Immature natural killer cell (primary cell): ENCODE data around the gene SLC8A3. TPM values are rescaled to one million over a fixed set of nuclear protein-coding genes. Genes with fewer than 3 reads are reported as not detected.

ENCODE experiments used
- DNase-seq, 3 donors: peaks; one replicate each; pipeline ENCODE4 v3.0.0; 2022; ENCODE audit warnings: mixed read lengths in 1 of 3
- H3K27ac Mint-ChIP-seq, 6 donors: one replicate each; pipeline ENCODE4 v1.8.0; 2020; ENCODE audit warnings: mixed read lengths in 6 of 6, mild to moderate bottlenecking in 5 of 6, inconsistent platforms in 4 of 6, moderate library complexity in 3 of 6
- H3K27me3 Mint-ChIP-seq, 3 donors: one replicate each; pipeline ENCODE4 v1.8.0; 2020 to 2021; ENCODE audit warnings: low read depth in 3 of 3, mild to moderate bottlenecking in 3 of 3, mixed read lengths in 3 of 3, moderate library complexity in 3 of 3, inconsistent platforms in 1 of 3
- H3K36me3 Mint-ChIP-seq, 3 donors: one replicate each; pipeline ENCODE4 v1.8.0; 2020; ENCODE audit warnings: mixed read lengths in 3 of 3, inconsistent platforms in 2 of 3, mild to moderate bottlenecking in 2 of 3
- H3K4me1 Mint-ChIP-seq, 2 donors: one replicate each; pipeline ENCODE4 v1.8.0; 2020; ENCODE audit warnings: inconsistent platforms in 2 of 2, mild to moderate bottlenecking in 2 of 2, mixed read lengths in 2 of 2, moderate library complexity in 1 of 2
- H3K4me3 Mint-ChIP-seq, 5 donors: one replicate each; pipeline ENCODE4 v1.8.0; 2020; ENCODE audit warnings: mild to moderate bottlenecking in 5 of 5, mixed read lengths in 5 of 5, inconsistent platforms in 3 of 5, moderate library complexity in 3 of 5
- H3K9me3 Mint-ChIP-seq, 6 donors: one replicate each; pipeline ENCODE4 v1.8.0; 2020; ENCODE audit warnings: mild to moderate bottlenecking in 6 of 6, mixed read lengths in 6 of 6, inconsistent platforms in 4 of 6, moderate library complexity in 3 of 6
- polyA plus RNA-seq, 3 donors: library from polyadenylated mRNA; unstranded; fragments of 300-500 nt; fragmentation: Illumina TruSeq; gene quantifications; one replicate each; pipeline ENCODE4 v1.2.3, GENCODE V29; 2021

The SLC8A3 gene
- polyA plus RNA-seq, 3 donors from 2014 or later = 0.21 TPM; not detected in 2

DNA sequence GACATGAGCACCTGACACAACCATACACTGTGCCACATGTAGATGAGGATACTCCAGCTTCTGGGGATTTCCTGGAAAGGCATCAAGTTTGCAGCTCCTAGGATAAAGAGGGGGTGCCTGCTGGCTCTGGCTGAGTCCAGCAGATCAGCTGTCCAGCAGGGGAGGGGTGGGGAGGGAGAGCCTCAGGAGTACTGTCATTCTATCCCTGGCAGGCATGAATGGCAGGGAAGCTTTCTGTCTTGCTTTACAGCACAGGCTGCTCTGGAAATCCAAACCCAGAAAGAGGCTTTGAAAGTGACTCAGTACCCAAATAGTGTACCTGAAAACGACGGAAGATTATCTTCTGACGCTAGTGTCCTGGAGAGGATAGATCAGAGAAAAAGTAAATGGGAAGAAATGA is 32.2 kb downstream of the SLC8A3 start:
- peaks cover 0 to 7% (median 0%) of the 10 kb centered on the region in 3 donors for H3K27me3 Mint-ChIP-seq

DNA sequence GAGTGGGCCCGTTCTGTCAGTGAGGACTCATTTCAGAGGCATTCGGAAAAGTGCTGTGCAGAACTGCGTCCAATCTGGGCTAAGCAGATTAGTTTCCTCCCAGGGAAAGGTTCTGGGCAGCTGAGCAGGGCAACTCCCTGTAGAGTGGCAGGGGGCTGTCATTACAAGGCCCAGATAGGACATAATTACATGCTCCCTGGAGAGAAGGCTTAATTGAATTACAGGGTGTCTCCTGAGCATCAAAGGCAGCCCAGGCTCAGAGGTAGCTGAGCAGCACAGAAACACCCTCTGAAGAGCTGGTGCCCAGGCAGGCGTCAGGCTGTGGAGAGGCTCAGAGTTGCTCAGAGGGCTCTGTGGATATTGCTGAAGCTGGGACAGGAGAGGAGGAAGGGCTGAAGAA is 36.0 kb downstream of the SLC8A3 start:
- H3K27me3 Mint-ChIP-seq = peaks cover 0 to 6% (median 3%) of the 10 kb centered on the region in 3 donors
- H3K36me3 Mint-ChIP-seq = no peaks in the 10 kb centered on the region
- no peaks in the 10 kb centered on the region for H3K4me1 Mint-ChIP-seq
- DNase-seq = no peak
- no peak overlapping the region for H3K4me3 Mint-ChIP-seq
- H3K9me3 Mint-ChIP-seq = no peaks in the 10 kb centered on the region
- H3K27ac Mint-ChIP-seq = no peak overlapping the region

More for the DNA sequence above, 32.2 kb downstream of the SLC8A3 start:
- H3K36me3 Mint-ChIP-seq = no peaks in the 10 kb centered on the region
- no peak overlapping the region for H3K27ac Mint-ChIP-seq
- H3K4me3 Mint-ChIP-seq = no peak overlapping the region
- H3K9me3 Mint-ChIP-seq = no peaks in the 10 kb centered on the region
- no peaks in the 10 kb centered on the region for H3K4me1 Mint-ChIP-seq
- no peak for DNase-seq

DNA sequence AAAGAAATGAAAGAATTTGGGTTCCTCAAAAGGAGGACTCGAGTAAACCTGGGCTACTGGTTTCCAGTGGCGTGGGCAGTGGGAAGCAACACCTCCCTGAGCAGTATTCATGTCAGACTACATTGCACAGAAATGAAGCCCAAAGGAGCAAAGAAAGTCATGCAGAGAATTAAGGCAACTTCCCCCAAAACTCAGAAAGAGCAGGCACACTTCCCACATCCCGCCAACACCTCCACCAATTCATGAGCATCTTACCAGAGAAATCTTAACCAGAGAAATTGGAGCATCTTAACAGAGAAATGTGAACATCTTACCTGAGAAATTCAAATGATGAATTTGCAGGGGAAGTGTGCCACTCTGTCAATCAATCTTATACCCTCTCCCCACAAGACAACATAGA is 36.7 kb downstream of the SLC8A3 start:
- H3K4me1 Mint-ChIP-seq = no peaks in the 10 kb centered on the region
- peaks cover 0 to 8% (median 3%) of the 10 kb centered on the region in 3 donors for H3K27me3 Mint-ChIP-seq
- no peak overlapping the region for H3K4me3 Mint-ChIP-seq
- no peak overlapping the region for H3K27ac Mint-ChIP-seq
- no peaks in the 10 kb centered on the region for H3K9me3 Mint-ChIP-seq
- DNase-seq = no peak
- no peaks in the 10 kb centered on the region for H3K36me3 Mint-ChIP-seq

DNA sequence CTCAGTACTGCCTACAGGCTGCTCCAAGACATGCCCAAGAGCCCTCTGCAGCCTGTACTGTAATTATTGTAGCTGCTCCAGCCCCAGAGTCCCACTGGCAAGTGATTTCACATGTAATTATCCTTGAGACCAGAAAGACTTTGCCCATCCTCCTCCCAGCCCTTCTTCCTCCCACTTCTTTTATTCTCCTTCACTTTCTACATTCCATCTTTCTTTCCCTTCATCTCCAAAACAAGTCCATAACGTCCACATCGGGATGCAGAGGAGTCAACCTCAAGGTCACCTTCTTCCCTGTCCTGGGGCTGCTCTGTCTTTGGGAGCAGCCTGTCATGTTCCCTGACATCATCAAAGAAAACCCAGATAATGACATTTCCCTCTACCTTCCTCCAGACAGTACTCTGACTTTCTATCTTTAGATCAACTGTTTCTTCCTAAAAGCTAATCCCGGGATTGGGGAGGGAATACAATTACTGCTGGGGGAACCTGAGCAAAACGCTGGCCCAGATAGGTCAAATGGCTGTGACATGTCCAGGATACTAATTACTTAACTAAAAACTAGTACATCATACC is 39.1 kb downstream of the SLC8A3 start:
- no peak overlapping the region for H3K27ac Mint-ChIP-seq
- H3K36me3 Mint-ChIP-seq = no peaks in the 10 kb centered on the region
- H3K9me3 Mint-ChIP-seq = no peaks in the 10 kb centered on the region
- H3K27me3 Mint-ChIP-seq = peaks cover 0 to 6% (median 3%) of the 10 kb centered on the region in 3 donors
- H3K4me1 Mint-ChIP-seq = no peaks in the 10 kb centered on the region
- no peak overlapping the region for H3K4me3 Mint-ChIP-seq
- DNase-seq = no peak

DNA sequence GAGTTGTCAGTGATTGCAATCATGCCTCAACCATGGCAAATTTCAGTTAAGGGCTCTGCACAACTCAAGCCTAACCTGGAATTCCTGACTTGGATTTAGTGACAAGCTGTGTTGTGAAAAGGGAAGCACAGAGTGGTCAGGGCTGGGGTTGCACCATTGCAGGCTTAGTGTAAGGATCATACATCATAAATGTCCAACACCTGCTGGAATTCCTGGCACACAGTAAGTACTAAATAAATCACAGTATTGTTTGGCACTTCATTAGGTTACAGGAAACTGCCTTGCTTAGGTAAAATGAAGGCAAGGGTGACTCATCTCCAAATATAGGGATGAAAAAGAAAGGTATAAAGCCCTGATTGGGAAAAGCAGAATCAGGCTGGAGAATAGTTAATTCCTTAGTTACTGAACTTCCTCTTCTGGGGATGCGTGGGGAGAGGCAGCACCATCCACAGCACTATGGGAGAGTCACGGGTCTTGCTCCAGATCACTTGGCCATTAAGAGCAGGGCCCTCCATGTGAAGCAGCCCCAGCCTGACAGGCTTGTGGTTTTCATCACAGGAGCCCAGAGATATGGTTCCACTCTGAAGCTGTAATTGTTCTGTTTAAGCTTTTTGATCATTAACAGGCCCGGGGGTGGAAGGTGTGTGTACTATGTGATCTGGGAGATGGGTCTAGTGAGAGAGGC is 39.7 kb downstream of the SLC8A3 start:
- H3K4me1 Mint-ChIP-seq = no peaks in the 10 kb centered on the region
- H3K36me3 Mint-ChIP-seq = no peaks in the 10 kb centered on the region
- no peaks in the 10 kb centered on the region for H3K9me3 Mint-ChIP-seq
- no peak overlapping the region for H3K27ac Mint-ChIP-seq
- DNase-seq = no peak
- peaks cover 0 to 6% (median 3%) of the 10 kb centered on the region in 3 donors for H3K27me3 Mint-ChIP-seq
- H3K4me3 Mint-ChIP-seq = no peak overlapping the region

DNA sequence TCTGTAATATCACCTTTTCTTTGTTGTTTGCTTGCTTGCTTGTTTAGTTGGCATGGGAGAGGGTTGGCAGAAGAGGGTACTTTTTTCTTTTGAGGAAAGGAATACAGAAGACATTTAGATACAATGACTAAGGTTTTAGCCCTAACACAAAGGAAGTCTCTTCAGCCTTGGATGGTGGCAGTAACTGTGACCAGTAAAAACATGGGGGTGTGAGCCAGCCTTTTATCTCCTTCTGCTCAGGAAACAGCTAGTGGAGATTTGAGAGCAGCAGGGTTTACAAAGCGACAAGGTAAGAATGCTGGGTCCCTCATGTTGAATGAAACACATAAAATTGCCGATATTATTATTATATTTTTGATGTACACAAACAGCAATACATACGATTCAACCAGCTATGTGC is 40.4 kb downstream of the SLC8A3 start:
- Mint-ChIP-seq H3K27ac (no peak overlapping the region), H3K4me3 (no peak overlapping the region), H3K27me3 (peaks cover 0 to 8% (median 3%) of the 10 kb centered on the region in 3 donors), H3K9me3 (no peaks in the 10 kb centered on the region), H3K4me1 (no peaks in the 10 kb centered on the region), H3K36me3 (no peaks in the 10 kb centered on the region)
- no peak for DNase-seq

DNA sequence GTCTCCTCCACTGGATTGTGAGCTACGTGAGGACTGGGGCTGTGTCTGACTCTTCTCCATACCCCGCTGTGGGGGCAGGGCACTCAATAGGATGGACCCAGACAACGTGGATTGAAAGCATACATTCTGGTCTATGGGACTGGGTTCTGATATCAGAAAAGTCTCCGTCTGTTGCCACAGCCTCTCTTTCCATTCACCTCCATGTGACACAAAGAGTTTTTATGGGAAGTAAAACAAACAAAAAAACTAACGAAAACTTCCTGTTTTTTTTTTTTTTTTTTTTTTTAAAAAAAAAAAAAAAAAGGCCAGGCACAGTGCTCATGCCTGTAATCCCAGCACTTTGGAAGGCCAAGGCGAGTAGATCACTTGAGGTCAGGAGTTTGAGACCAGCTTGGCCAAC is 44.7 kb downstream of the SLC8A3 start:
- Mint-ChIP-seq H3K4me3 (no peak overlapping the region), H3K36me3 (no peaks in the 10 kb centered on the region), H3K27me3 (peaks cover 0 to 17% (median 8%) of the 10 kb centered on the region in 3 donors), H3K27ac (no peak overlapping the region), H3K9me3 (no peaks in the 10 kb centered on the region), H3K4me1 (no peaks in the 10 kb centered on the region)
- no peak for DNase-seq

DNA sequence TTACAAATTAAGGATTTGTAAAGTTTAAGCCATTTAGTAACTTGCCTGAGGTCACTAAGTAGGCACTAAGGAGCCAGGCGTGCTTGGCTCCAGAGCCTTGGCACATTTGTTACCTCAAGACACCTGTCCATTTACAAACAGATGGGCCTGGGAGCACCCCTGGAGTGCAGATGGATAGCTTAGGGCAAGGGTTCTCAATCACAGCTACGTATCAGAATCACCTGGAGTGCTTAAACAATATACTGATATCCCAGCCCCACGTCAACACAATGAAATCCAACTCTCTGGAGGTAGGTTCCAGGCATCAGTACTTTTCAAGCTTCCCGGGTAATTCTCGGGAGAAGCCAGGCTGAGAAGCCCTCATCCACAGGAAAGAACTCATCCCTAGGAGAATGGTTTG is 45.4 kb downstream of the SLC8A3 start:
- Mint-ChIP-seq H3K9me3 (no peaks in the 10 kb centered on the region), H3K27ac (no peak overlapping the region), H3K36me3 (no peaks in the 10 kb centered on the region), H3K4me1 (no peaks in the 10 kb centered on the region), H3K27me3 (peaks cover 0 to 17% (median 9%) of the 10 kb centered on the region in 3 donors), H3K4me3 (no peak overlapping the region)
- no peak for DNase-seq

DNA sequence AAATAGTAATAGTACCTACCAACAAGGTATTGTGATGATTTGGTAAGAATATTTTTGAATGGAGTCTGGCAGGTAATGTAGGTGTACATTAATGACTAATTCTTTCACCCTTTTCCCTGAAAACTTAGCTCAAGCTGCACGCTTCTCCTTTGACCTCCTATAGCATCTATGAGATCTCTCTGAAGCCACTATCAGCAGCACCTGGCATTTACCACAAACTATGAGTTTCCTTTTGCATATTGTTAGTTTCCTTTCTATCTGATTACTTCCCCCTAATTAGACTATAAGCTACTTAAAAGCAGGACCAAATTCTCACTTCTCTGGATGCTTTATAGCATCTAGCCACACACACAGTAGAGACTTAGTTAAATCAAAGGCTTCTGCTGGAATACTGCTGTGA is 48.1 kb downstream of the SLC8A3 start:
- Mint-ChIP-seq H3K9me3 (no peaks in the 10 kb centered on the region), H3K4me3 (no peak overlapping the region), H3K36me3 (no peaks in the 10 kb centered on the region), H3K27me3 (peaks cover 0 to 18% (median 6%) of the 10 kb centered on the region in 3 donors), H3K27ac (no peak overlapping the region), H3K4me1 (no peaks in the 10 kb centered on the region)
- DNase-seq = no peak

DNA sequence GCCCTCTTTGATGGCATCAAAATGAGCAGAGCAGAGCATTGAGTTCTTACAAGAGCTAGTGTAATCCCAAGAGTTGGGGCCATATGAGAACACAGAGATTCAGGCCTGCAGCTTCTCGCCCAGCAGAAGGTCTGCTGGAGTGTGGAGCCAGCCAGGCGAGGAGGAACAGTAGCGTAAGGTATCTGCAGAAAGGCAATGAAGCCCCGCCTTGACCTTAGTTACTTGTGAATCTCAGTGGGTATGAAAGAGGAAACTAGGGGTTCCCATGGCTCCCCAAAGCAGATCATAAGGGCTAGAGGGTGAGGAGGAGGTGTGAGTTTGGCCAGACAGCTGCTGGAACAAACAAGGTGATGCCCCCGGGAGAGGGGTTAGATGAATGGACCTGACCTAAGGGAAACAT is 49.4 kb downstream of the SLC8A3 start:
- H3K9me3 Mint-ChIP-seq = no peaks in the 10 kb centered on the region
- no peak overlapping the region for H3K4me3 Mint-ChIP-seq
- no peak overlapping the region for H3K27ac Mint-ChIP-seq
- no peak for DNase-seq
- peaks cover 0 to 25% (median 6%) of the 10 kb centered on the region in 3 donors for H3K27me3 Mint-ChIP-seq
- no peaks in the 10 kb centered on the region for H3K36me3 Mint-ChIP-seq
- no peaks in the 10 kb centered on the region for H3K4me1 Mint-ChIP-seq

DNA sequence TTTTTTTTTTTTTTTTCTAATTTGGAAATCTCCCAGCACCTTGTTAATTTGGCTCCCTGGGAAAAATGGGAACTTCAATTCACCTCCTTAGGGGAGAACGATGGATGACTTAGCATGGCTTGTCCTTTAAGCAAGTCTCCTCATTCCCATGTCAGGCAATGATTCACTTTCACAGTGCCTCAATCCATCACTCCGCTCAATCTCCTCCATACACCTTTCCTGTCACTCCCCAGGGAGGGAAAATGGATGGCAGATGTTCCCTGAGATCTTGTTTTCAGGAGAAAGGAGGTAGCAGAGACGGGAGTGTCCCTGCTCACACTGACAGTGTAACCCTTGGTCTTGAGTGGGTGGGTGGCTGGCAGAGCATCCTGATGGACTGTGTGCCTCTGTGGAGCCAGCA is 51.0 kb downstream of the SLC8A3 start:
- Mint-ChIP-seq H3K27me3 (peaks cover 0 to 22% (median 8%) of the 10 kb centered on the region in 3 donors), H3K4me1 (no peaks in the 10 kb centered on the region), H3K4me3 (no peak overlapping the region), H3K27ac (no peak overlapping the region), H3K9me3 (no peaks in the 10 kb centered on the region), H3K36me3 (no peaks in the 10 kb centered on the region)
- DNase-seq = no peak

DNA sequence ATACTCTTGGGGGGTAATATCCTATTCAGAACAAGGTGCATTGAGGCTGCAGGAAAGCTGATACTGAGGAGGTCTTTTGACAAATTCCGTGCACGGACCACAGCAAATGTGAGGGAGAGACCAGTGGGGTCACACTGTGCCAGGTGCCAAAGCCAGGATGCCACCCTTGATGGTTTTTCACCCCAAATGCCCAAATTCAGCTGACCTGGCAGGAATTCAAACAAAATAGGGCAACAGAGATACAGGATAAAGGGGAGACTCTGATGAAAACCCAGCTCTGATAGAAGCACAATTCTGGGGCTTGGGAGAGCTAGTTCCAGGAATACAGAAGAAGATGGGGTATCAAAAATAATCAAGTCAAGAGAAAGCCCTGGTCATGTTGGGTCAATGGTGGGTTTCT is 55.3 kb downstream of the SLC8A3 start:
- peaks cover 0 to 2% (median 0%) of the 10 kb centered on the region in 6 donors for H3K9me3 Mint-ChIP-seq
- H3K36me3 Mint-ChIP-seq = no peaks in the 10 kb centered on the region
- no peaks in the 10 kb centered on the region for H3K4me1 Mint-ChIP-seq
- DNase-seq = no peak
- H3K4me3 Mint-ChIP-seq = no peak overlapping the region
- no peak overlapping the region for H3K27ac Mint-ChIP-seq
- H3K27me3 Mint-ChIP-seq = peaks cover 2 to 16% (median 2%) of the 10 kb centered on the region in 3 donors

DNA sequence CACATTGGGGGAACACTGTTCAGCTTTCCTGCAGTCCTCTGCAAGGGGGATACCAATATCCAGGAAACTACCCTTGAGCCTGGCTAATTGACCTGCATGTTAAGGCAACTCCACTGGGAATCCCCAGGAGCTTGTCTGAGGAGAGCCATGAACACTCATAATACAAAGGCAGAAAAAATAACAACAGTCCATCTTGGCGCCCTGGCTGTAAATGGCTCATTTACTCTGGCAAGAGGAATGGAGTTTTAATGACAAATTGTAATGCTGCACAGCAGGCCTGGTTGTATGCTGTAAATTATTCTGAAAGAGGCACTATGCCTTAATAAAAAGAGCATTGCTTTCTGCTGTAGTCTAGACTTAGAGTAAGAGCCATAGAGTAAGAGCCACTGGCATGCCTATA is 58.3 kb downstream of the SLC8A3 start:
- no peaks in the 10 kb centered on the region for H3K4me1 Mint-ChIP-seq
- no peaks in the 10 kb centered on the region for H3K36me3 Mint-ChIP-seq
- DNase-seq = no peak
- H3K27me3 Mint-ChIP-seq = peaks cover 2 to 12% (median 6%) of the 10 kb centered on the region in 3 donors
- no peak overlapping the region for H3K27ac Mint-ChIP-seq
- H3K4me3 Mint-ChIP-seq = no peak overlapping the region
- H3K9me3 Mint-ChIP-seq = peaks cover 0 to 4% (median 0%) of the 10 kb centered on the region in 6 donors

DNA sequence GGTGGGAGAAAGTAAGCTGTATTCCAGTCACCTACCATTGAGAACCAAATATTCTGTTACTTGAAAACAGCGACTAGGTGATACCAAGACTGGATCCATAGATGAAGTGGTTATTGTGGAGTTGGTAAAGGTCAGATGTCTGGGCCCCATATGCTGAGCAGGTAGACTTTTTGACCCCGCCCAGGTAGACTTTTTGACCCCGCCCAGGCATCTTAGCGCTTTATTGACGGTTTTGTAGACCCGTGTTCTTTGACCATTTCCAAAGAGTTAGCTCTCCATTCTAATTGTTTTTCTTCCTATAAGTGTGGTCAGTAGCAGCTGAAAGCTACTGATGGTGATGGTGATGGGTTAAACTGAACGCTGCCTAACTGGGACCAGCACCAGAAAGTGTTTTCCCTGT is 61.6 kb downstream of the SLC8A3 start:
- Mint-ChIP-seq H3K36me3 (no peaks in the 10 kb centered on the region), H3K9me3 (peaks cover 0 to 4% (median 0%) of the 10 kb centered on the region in 6 donors), H3K4me3 (no peak overlapping the region), H3K27me3 (peaks cover 2 to 5% (median 4%) of the 10 kb centered on the region in 3 donors), H3K4me1 (no peaks in the 10 kb centered on the region), H3K27ac (no peak overlapping the region)
- no peak for DNase-seq

DNA sequence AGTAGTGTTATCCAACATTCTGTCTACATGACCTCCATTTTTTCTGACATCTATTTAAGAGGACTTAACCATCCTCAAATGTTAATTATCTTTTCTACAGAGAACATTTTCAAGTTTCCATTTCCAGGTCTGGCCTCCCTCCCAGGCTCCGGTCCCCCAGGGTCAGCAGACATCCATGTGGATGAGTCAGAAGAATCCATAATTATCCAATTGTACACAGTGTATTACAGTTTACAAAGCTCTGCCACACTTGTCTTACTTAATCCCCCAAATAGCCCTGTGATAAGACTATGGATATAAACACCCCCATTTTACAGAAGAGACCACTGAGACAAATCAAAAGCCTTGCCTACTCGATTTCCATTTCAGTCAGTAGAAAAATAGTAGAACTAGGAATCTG is 65.0 kb downstream of the SLC8A3 start:
- Mint-ChIP-seq H3K4me1 (no peaks in the 10 kb centered on the region), H3K36me3 (no peaks in the 10 kb centered on the region), H3K4me3 (no peak overlapping the region), H3K9me3 (peaks cover 0 to 2% (median 0%) of the 10 kb centered on the region in 6 donors), H3K27ac (no peak overlapping the region), H3K27me3 (peaks cover 3 to 4% (median 4%) of the 10 kb centered on the region in 3 donors)
- no peak for DNase-seq
